Esophagus mucosa (tissue), 1 donor: Measurements from ENCODE around the gene KCNAB1. TPM values are rescaled to one million over a fixed set of nuclear protein-coding genes. Genes with fewer than 3 reads are reported as not detected.

Source experiments
- ATAC-seq: fragments of 200-7000 bp; cut with Tn5 transposase; one replicate; pipeline ENCODE4 v1.9.1; 2020
- total RNA-seq: library from RNA; stranded (reverse); gene quantifications from one replicate; pipeline ENCODE4 v1.2.4, GENCODE V29; 2023
- donor health status: DM: yes; HTN: yes; CAD: no.

KCNAB1 gene
- total RNA-seq, 1 donor from 2014 or later = 0.56 TPM

- ATAC-seq = no peak
Observed at GRCh38 chr3:156140001-156140595, 19.7 kb downstream of the KCNAB1 start.

- no peak for ATAC-seq
Observed at GRCh38 chr3:156142702-156143101, 22.3 kb downstream of the KCNAB1 start.

GRCh38 chr3:156143136-156143535 is 22.8 kb downstream of the KCNAB1 start:
- ATAC-seq = no peak

- no peak for ATAC-seq
Observed at GRCh38 chr3:156144060-156144459, 23.7 kb downstream of the KCNAB1 start.

GRCh38 chr3:156145866-156146265 is 25.5 kb downstream of the KCNAB1 start:
- no peak for ATAC-seq

- ATAC-seq = no peak
Observed at GRCh38 chr3:156148345-156148945, 28.1 kb downstream of the KCNAB1 start.

- ATAC-seq = no peak
Observed at GRCh38 chr3:156148946-156149381, 28.6 kb downstream of the KCNAB1 start.

GRCh38 chr3:156149876-156150275 is 29.5 kb downstream of the KCNAB1 start:
- no peak for ATAC-seq

- peak; percentile 54 for ATAC-seq
Observed at GRCh38 chr3:156150434-156151066, 30.2 kb downstream of the KCNAB1 start.

- peak; percentile 77 for ATAC-seq
Observed at GRCh38 chr3:156151824-156152428, 31.5 kb downstream of the KCNAB1 start.

- ATAC-seq = no peak
Observed at GRCh38 chr3:156158656-156159295, 38.4 kb downstream of the KCNAB1 start.

- no peak for ATAC-seq
Observed at GRCh38 chr3:156160647-156161046, 40.3 kb downstream of the KCNAB1 start.

- ATAC-seq = no peak
Observed at GRCh38 chr3:156161172-156161571, 40.8 kb downstream of the KCNAB1 start.

- ATAC-seq = no peak
Observed at GRCh38 chr3:156163848-156164247, 43.5 kb downstream of the KCNAB1 start.

- ATAC-seq = no peak
Observed at GRCh38 chr3:156166808-156167207, 46.4 kb downstream of the KCNAB1 start.

- ATAC-seq = no peak
Observed at GRCh38 chr3:156170571-156170970, 50.2 kb downstream of the KCNAB1 start.

- no peak for ATAC-seq
Observed at GRCh38 chr3:156171281-156172267, 51.2 kb downstream of the KCNAB1 start.

GRCh38 chr3:156172536-156172935 is 52.2 kb downstream of the KCNAB1 start:
- ATAC-seq = no peak

GRCh38 chr3:156174229-156174847 is 54.0 kb downstream of the KCNAB1 start:
- ATAC-seq = no peak

- no peak for ATAC-seq
Observed at GRCh38 chr3:156175570-156175969, 55.2 kb downstream of the KCNAB1 start.

- no peak for ATAC-seq
Observed at GRCh38 chr3:156176048-156176447, 55.7 kb downstream of the KCNAB1 start.
